LNCaP clone FGC (cell line): ENCODE results near the gene DROSHA.

Experiments used
- DNase-seq: peaks from one replicate; pipeline ENCODE4 v3.0.0-alpha.2; 2011; ENCODE audit warnings: low read depth
- H3K4me3 ChIP-seq: 2 replicates; pipeline ENCODE4 v1.5.1; 2011; ENCODE audit warnings: mild to moderate bottlenecking, low read depth, low read length, control low read depth
- TF ChIP-seq, protein P1 (sequence below): IDR thresholded peaks from 2 replicates; pipeline ENCODE4 v1.5.1; 2012; ENCODE audit warnings: mild to moderate bottlenecking; ENCODE audit not compliant: control insufficient read depth, insufficient read depth; ENCODE audit errors: extremely low read depth

Gene DROSHA

DNA sequence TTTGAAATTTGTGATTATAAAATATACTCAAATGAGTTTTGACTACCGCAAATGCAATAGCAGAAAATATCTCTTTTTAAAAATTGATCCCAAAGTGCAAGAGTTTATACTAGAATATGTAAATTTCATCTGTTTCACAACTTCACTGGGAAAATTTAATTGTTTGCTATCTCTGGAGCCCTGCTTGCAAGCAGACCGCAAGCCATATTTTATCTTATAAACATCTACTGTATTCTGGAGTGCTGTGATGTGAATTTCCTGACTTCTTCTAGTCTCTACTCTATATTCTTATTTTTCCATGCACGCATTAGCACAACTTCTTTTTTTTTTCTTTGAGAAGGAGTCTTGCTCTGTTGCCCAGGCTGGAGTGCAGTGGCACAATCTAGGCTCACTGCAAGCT, 98.7 kb downstream of the DROSHA start:
- TF ChIP-seq, protein P1, sequence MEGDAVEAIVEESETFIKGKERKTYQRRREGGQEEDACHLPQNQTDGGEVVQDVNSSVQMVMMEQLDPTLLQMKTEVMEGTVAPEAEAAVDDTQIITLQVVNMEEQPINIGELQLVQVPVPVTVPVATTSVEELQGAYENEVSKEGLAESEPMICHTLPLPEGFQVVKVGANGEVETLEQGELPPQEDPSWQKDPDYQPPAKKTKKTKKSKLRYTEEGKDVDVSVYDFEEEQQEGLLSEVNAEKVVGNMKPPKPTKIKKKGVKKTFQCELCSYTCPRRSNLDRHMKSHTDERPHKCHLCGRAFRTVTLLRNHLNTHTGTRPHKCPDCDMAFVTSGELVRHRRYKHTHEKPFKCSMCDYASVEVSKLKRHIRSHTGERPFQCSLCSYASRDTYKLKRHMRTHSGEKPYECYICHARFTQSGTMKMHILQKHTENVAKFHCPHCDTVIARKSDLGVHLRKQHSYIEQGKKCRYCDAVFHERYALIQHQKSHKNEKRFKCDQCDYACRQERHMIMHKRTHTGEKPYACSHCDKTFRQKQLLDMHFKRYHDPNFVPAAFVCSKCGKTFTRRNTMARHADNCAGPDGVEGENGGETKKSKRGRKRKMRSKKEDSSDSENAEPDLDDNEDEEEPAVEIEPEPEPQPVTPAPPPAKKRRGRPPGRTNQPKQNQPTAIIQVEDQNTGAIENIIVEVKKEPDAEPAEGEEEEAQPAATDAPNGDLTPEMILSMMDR: no peak
- H3K4me3 ChIP-seq: no peak overlapping the region
- DNase-seq: no peak

DNA sequence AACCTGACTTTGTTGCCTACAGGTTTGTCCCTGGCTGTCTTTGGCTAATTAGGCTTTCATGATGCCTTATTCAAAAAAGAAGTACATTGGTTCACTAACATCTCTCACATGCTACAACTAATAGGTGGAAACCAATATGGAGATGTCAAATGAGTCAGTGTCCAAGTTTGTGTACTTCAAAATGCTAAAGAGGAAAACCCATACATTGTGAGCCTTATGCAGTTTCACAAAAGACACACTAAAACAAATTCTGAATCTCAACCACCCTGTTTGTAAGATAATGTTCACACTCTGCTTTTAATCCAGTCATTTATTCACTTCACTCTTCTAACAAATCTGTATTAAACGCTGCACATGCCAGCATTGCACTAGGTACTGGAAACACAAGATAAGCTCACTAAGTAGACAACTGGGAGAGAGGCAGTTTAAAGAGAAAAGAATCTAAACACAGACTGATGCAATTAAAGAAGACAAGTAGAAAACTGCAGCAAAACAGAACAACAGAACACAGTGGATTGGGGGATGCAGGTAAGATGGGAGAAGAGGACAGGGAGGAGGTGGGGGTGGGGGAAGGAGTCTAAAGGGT, 104.1 kb downstream of the DROSHA start:
- no peak overlapping the region for H3K4me3 ChIP-seq
- DNase-seq: no peak
- TF ChIP-seq, protein P1: no peak

DNA sequence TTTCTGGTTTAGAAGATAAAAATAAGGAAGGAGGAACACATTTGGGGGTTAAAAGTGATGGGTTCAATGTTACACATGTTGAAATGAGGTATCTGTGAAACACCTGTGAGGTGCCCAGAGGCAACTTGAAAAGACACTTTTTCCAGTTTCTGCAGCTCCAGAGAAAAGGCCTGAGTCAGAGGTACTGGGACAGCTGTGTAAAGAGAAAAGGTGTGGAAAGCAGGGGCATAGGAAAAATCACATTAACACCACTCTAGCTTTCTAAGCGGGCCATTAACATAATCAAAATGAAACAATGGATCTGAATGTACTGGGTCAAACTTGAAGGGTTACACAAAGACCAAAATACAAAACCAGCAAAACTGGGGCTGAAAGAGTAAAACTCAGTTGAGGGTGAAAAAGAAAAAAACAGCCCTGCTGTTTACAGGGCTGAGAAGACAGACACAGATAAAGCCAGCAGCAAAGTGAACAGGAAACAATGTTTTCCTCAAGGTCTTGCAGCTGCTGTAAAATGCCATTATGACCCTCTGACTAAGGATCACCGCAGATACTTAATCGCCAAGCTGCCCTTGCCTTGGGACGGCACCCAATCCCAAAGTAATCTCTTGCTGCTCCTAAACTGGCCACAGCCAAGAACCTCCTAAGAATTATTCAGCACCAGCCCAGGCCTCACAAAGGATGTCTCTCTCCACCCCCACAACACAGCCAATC, 104.7 kb downstream of the DROSHA start:
- no peak overlapping the region for H3K4me3 ChIP-seq
- DNase-seq: no peak
- TF ChIP-seq, protein P1: no peak

DNA sequence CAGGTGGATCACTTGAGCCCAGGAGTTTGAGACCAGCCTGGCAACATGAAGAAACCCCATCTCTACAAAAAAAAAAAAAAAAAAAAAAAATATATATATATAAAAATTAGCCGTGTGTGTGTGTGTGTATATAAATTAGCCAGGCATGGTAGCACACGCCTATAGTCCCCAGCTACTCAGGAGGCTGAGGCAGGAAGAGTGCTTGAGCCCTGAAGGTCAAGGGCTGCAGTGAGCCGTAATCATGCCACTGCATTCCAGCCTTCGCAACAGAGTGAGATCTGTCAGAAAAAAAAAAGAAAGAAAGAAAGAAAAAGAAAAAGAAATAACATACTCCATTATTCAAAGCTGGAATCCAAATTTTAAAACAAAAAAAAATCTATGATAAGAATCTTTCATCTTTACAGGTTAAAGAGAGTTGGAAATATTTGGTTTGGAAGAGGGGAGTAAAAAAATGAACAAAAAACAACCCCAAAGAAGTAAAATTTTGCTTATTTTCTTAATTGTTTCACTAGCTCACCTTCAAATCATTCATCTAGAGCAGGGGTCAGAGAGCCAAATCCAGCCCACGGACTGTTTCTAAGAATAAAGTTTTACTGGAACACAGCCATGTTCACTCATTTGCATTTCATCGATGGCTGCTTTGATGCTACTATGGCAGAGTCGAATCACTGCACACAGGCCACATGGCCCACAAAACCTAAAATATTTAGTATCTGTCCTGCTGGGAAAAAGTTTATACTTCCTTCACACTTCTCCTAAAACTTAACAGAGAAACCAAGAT, 109.9 kb downstream of the DROSHA start:
- DNase-seq: no peak
- H3K4me3 ChIP-seq: no peak overlapping the region
- TF ChIP-seq, protein P1: no peak

DNA sequence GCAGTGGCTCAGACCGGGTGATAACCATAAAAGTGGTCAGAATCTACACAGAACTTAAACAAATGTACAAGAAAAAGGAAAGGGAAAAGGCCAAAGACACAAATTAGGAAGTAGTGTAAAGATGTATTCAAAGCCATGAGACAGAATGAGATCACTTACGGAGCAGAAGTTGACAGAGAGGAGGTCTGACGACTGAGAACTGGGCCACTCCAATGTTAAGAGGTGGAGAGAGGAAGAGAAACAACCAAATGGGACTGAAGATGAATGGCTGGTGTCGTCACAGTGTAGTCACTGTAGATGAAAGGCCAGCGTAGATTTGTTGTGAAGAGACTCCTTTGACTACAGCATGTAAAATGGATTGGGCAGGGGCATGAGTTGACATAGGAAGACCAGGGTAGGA, 114.4 kb downstream of the DROSHA start:
- no peak overlapping the region for H3K4me3 ChIP-seq
- no peak for DNase-seq
- TF ChIP-seq, protein P1: no peak

DNA sequence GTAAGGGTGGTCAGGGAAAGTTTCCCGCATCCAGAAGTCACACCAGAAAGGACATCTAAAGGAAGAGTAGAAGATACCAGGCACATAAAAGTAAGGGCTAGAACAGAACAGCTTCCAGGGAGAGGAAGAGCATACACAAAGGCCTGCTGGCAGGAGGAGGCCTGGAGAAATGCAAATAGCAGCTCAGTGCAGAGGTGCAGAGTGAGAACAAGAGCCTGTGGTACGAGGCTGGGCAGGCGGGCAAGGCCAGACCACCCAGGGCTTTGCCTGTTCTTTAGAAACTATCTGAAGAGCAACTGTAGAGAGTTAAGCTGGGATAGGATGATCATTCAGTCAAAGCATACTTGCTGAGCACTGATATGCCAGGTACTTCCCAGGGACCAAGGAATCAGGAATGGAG, 115.3 kb downstream of the DROSHA start:
- TF ChIP-seq, protein P1: no peak
- H3K4me3 ChIP-seq: no peak overlapping the region
- DNase-seq: no peak

DNA sequence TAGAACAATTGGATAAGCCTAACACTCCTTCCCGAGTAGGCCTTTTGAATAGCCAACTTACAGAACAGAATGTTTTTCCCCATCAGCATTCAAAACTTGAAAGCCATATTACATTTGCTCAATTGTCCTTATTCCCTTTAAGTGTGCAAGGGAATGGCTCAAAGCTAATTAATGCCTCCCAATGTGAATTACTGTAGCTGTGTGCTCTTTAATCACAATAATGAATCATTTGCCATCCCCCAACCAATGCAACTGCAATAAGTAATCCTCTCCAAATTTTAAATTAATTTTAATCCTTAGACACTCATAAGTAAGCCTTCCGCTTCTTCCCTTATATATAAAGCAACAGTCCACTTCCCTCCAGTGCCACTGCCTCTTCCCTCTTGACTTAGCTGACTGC, 115.9 kb downstream of the DROSHA start:
- H3K4me3 ChIP-seq: no peak overlapping the region
- no peak for DNase-seq
- TF ChIP-seq, protein P1: no peak
